Kidney (tissue), 14 donors: ENCODE results near the gene RAB40B. TPM values are rescaled to one million over a fixed set of nuclear protein-coding genes. Genes with fewer than 3 reads are reported as not detected.

Experiments used
- DNase-seq, 5 donors: peaks; one replicate each; pipeline ENCODE4 v3.0.0-alpha.2; 2013 to 2020
- FAIRE-seq: peaks from 2 replicates; lab custom pipeline; 2012; peaks lifted over from hg19 to GRCh38; lab: Jason Lieb, UNC
- H3K27ac ChIP-seq, 2 donors: one replicate each; pipeline ENCODE4 v1.7.0; 2013; ENCODE audit warnings: low read depth in 2 of 2, low read length in 2 of 2, inconsistent platforms in 1 of 2
- H3K27me3 ChIP-seq: one replicate; pipeline ENCODE4 v1.7.1; 2013; ENCODE audit warnings: low read length, inconsistent platforms; ENCODE audit not compliant: control insufficient read depth, insufficient read depth
- H3K36me3 ChIP-seq, 3 donors: one replicate each; pipeline versions ENCODE4 v1.7.0 to v1.7.1; 2013; ENCODE audit warnings: low read length in 3 of 3, control low read depth in 1 of 3, inconsistent platforms in 1 of 3; ENCODE audit not compliant: insufficient read depth in 3 of 3, control insufficient read depth in 2 of 3
- H3K4me1 ChIP-seq, 3 donors: one replicate each; pipeline versions ENCODE4 v1.7.0 to v1.7.1; 2013; ENCODE audit warnings: low read length in 3 of 3, inconsistent platforms in 1 of 3, low read depth in 1 of 3; ENCODE audit not compliant: control insufficient read depth in 2 of 3, insufficient read depth in 2 of 3
- H3K4me3 ChIP-seq, 3 donors: one replicate each; pipeline versions ENCODE4 v1.7.0 to v1.8.1; 2013; ENCODE audit warnings: low read length in 3 of 3, control low read depth in 1 of 3, inconsistent platforms in 1 of 3
- H3K9ac ChIP-seq, 3 donors: one replicate each; pipeline versions ENCODE4 v1.7.0 to v1.7.1; 2013; ENCODE audit warnings: low read length in 3 of 3, control low read depth in 1 of 3, inconsistent platforms in 1 of 3
- H3K9me3 ChIP-seq, 3 donors: one replicate each; pipeline versions ENCODE4 v1.7.0 to v1.7.1; 2013; ENCODE audit warnings: low read length in 3 of 3, control low read depth in 1 of 3, inconsistent platforms in 1 of 3; ENCODE audit not compliant: control insufficient read depth in 2 of 3, insufficient read depth in 1 of 3
- CTCF ChIP-seq: IDR thresholded peaks from 3 replicates; pipeline ENCODE4 v1.5.1; 2012; ENCODE audit warnings: mild to moderate bottlenecking, moderate library complexity, borderline replicate concordance; ENCODE audit not compliant: insufficient read depth; ENCODE audit errors: extremely low read depth
- intact Hi-C: fragments of 100-400 bp; cut with DNase I; formaldehyde crosslinking; loops from one replicate; pipeline ENCODE4 v1.11.1; 2022
- polyA plus RNA-seq: library from polyadenylated mRNA; stranded (reverse); fragments of 350-450 nt; fragmentation: Illumina TruSeq; extraction: RNeasy Lipid Tissue Mini Kit (QIAGEN cat#74804); gene quantifications from one replicate; pipeline ENCODE4 v1.2.3, GENCODE V29; 2014; ENCODE audit warnings: low read depth, low replicate concordance; ENCODE audit not compliant: insufficient read depth
- total RNA-seq: library from RNA; stranded (reverse); fragmentation: NEBNext Ultra II Directional; extraction: Animal tissue kit (Norgen Biotek cat#: 25700); gene quantifications from one replicate; pipeline ENCODE4 v1.2.1, GENCODE V29; 2021
- donor health status: control.
- donor health status: control.
- donor health status: control.
- donor health status: control.
- donor health status: control.
- donor health status: DM: yes; HTN: yes; CAD: no.
- donor health status: Normal renal cell carcinoma (clear cell type).

The RAB40B gene
- total and polyA plus RNA-seq, 2 donors from 2014 or later: 21.7 to 36.1 TPM

- FAIRE-seq: no peak
- peaks cover 7 to 30% (median 19%) of the 10 kb centered on the region in 3 donors for H3K36me3 ChIP-seq
- H3K9ac ChIP-seq: no peak overlapping the region
- no peak overlapping the region for H3K4me3 ChIP-seq
- intact Hi-C loops: no loop called here
- peaks cover 0 to 2% (median 0%) of the 10 kb centered on the region in 3 donors for H3K4me1 ChIP-seq
- H3K27me3 ChIP-seq: no peaks in the 10 kb centered on the region
- H3K9me3 ChIP-seq: peaks cover 0 to 3% (median 0%) of the 10 kb centered on the region in 3 donors
- TF ChIP-seq CTCF: no peak
- no peak for DNase-seq
- H3K27ac ChIP-seq: no peak overlapping the region
Measured at GRCh38 chr17:82662711-82663261, 35.7 kb downstream of the RAB40B start.

- no peak overlapping the region for H3K9ac ChIP-seq
- peaks cover 0 to 3% (median 0%) of the 10 kb centered on the region in 3 donors for H3K9me3 ChIP-seq
- peaks cover 0 to 2% (median 0%) of the 10 kb centered on the region in 3 donors for H3K4me1 ChIP-seq
- no peak for TF ChIP-seq CTCF
- DNase-seq (peak in 1 of 5 donors; percentile 71), FAIRE-seq (no peak)
- intact Hi-C loops: no loop called here
- no peaks in the 10 kb centered on the region for H3K27me3 ChIP-seq
- no peak overlapping the region for H3K27ac ChIP-seq
- H3K36me3 ChIP-seq: peaks cover 7 to 33% (median 22%) of the 10 kb centered on the region in 3 donors
- no peak overlapping the region for H3K4me3 ChIP-seq
Measured at GRCh38 chr17:82661717-82662683, 36.5 kb downstream of the RAB40B start.

DNA sequence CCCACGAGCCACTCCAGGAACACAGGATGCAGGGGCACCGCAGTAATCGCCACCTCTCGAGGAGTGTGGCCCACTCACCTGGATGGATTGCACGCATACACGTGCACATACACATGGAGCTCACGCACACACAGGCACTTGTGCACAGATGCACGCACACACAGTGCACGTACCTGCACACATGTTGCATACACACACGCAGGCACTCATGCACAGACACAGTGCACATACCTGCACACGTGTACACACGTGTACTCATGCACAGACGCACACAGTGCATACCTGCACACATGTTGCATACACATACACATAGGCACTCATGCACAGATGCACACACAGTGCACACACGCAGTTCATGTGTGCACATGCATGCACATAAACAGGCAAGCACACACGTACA is 38.6 kb downstream of the RAB40B start:
- no peak overlapping the region for H3K27ac ChIP-seq
- no peak for TF ChIP-seq CTCF
- peak in 1 of 5 donors; percentile 29 for DNase-seq
- no peaks in the 10 kb centered on the region for H3K27me3 ChIP-seq
- H3K4me3 ChIP-seq: no peak overlapping the region
- no peak for FAIRE-seq
- H3K9ac ChIP-seq: no peak overlapping the region
- H3K4me1 ChIP-seq: peaks cover 0 to 2% (median 0%) of the 10 kb centered on the region in 3 donors
- H3K36me3 ChIP-seq: peaks cover 7 to 37% (median 22%) of the 10 kb centered on the region in 3 donors
- peaks cover 0 to 3% (median 0%) of the 10 kb centered on the region in 3 donors for H3K9me3 ChIP-seq
- intact Hi-C loops: loop anchor here (10.0 kb wide), 1 partner anchor 95 kb away; the partner anchor contains the start of gene TBCD
